ENCODE measurements around the gene KIRREL3.

Gene KIRREL3

DNA sequence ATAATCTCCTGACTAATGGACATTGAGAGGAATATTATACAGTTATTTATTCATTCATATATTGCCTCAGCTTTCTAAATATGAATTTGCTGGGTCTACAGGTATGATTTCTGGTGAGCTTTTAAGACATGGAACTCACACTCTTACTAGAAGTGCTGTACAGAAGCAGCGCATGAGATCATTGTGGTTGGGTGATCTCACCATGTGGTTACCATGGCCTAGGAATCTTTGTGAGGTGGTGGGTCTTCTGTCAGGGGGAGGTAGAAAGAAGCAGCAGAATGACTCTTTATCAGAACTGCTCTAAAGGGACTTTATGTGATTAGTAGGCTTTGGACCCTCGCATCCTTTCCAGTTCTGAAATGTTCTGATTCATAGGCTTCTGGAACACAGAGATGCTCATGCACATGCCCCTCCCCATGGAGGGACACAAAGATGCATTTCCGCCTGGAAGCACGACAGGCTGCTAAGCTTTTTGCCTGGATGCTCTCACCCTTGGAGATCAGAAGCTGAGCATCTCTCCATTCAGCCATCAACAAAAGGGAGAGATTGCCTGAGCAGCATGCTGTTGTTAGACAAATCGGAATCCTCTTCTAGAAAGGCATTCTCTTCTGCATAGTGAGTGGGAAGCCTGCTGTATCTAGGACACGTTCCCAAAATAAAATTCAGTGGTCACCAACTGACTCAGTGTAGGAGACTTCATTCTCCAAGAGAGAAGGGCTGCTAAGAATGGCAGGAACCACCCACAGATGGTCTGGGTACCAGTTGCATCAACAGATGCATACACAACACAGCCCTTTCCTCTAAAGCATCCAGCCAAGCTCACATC is 51.3 kb downstream of the KIRREL3 start:
- no peak for DNase-seq

DNA sequence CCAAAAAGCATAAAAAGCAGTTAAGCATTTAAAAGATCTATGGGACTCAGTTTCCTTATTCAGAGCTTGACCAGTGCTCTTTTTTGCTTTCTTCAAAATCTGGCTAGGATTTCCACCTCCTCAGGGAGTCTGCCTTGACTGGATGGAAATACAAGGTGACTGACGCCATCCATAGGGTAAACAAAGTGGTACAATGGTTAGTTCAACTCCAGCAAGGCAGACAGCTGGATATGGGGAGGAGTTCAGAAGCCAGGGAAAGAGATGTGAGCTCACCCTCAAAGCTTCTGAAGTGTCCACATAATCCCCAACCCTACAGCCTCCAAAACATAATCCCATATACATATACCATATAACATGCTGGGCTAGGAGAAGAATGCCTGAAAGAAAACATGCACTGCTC is 52.0 kb downstream of the KIRREL3 start:
- DNase-seq = no peak

DNA sequence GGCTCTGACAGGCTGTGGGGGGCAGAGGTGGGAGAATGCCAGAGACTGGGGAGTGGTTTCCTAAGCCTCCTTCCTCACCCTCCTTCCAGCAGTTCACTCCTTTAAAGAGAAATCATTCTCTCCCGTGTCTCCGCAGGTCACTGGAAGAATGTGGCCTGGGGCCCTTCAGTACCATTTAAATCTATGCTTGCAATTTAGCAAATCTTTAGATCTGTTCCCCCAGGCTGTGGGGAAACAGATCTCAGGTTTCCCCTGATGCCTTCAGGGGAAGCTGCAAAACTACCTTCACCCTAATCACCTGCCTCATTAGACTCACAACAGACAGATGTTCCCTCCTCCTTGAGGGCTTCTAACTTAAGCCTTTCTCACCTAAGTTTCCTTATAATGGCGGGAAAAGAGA is 55.3 kb downstream of the KIRREL3 start:
- DNase-seq = no peak

DNA sequence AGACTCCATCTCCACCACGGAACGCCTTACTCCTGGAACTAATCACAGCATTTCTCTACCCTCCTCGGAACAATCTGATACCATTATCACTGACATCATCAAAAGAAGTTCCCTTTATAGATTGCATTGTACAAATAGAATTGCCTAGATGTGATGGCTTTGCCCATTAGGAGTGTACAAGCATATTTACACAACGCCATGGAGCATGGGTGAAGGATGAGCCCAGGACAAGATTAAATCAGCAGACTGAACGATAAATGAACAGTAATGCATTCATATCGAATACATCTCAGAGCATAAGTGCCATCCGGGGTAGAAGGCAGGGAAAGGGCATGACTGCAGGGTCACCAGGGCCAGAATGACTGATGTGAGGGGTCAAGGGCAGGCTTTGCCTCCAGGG is 57.3 kb downstream of the KIRREL3 start:
- no peak for DNase-seq

DNA sequence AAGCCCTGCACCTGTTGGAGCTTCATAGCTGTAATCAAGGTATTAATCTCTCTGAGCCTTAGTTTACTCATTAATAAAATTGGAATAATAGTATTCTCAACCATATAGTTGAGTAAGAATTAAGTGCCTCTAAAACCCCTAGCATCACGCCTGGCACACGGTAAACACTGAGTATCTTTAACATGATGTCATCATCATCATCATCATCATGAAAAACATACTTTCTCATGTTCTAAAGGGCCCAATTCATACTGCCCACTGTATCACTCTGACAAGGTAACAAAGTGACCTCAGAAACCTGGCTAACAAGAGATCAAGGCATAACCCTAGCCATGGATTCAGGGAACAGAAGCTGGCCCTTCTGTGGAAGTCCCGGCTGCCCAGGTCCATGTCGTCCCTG is 58.4 kb downstream of the KIRREL3 start:
- no peak for DNase-seq

DNA sequence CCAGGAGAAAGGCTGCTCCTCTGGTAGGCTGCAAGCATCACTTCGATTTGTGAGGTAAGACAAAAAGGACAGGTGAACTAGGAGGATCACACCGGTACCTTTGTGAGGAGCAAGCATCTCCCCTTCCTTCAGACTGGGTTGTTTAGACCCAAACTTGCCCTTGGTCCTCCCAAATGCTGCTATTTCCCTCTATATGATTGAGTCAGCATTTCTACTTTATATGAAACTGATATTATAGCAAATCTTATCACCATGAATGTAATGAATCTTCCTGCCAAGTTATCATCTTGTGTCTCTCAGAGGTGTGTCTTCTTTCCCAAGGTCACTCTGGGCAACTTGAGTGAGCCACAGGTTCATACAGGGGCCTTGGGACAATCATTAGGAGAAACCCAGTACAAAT is 61.0 kb downstream of the KIRREL3 start:
- no peak for DNase-seq

DNA sequence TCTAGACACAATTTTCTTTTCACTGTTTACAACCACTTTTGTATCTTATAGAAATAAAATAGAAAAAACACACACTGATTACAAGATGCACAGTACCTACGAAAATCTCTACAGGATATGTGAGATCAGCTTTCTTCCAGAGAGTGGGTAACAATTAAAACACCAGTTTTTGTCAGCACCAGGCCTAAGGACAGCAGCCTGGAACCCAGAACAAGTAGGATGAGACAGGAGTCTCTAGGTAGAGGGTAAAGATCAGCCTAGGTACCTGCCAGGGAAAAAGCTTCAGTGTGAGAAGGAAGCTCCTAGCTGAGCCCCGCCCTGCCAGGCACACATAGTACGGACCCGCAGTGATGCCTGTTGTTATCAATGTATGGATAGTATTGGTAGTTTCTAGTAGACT is 61.9 kb downstream of the KIRREL3 start:
- no peak for DNase-seq

DNA sequence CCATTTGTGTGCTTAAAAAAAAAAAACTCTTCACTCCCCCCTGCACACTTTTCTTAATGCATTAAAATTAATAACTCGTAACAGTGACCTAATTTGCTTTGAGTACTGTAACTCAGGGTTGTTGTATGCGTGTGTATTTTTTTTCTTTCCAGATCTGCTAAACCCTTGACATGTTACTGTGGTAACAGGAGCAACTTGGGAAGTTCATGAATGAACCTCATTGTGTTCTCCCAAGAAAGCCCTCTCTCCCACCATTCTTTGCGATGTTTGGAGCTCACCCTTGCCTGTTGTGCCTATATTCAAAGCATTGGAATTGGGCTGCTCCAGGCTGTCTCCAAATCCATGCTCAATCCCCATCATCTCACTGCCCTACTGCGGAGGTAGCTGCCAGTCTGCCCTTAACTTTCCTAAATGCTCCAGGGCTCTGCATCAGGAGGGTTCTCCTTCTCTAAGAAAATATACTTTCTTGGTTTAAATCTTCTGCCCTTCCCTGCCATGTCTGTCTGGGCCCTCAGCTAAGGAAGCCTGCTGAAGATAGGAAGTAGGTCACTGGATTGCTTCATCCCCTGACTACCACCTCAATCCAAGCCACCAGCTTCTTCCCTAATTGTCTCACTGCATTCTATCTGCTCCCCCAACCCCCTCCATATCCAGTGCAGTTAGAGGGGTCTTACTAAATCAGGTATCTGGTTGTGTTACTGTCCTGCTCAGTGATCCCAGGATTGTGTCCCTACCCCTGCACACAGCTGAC is 70.3 kb downstream of the KIRREL3 start:
- no peak for DNase-seq

DNA sequence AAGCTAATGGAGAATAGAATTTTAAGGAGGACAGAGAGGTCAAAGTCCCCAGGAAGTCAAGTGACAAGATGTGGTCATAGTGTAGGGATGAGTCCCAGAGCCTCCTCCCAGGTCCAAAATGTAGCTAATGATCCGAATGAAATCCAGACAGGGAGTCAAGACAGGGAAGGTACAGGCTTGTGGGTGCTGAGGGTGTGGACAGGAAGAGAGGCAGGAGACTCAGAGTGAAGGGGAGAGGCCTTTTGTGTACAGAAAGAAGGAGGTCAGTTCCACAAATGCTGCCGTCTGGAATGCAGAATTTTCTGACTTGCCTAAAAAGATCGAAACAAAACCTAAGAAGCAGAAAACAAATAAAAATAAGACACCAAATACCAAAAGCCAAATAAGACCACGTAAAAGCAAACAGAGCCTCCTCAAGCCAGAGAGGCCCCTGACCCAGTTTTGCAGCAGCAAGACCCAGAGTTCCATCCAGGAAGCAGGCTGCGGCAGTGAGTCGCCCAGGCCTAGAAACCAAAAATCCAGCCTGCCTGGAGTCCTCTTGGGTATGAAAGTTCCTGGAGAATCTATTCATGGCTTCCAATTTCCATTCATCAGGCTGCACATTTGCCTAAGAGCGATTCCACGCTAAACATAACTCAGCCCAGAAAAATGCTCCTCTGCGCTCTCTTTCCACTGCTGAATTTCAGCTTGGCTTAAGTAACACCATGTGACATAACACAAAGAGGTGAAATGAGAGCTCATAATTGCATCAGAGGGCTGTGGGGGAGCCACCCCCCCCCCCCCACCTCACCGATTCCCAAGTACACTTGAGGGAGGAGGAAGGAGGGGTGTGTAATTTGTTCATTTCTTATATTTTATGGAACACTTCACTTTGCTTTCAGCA is 71.2 kb downstream of the KIRREL3 start:
- DNase-seq = no peak

DNA sequence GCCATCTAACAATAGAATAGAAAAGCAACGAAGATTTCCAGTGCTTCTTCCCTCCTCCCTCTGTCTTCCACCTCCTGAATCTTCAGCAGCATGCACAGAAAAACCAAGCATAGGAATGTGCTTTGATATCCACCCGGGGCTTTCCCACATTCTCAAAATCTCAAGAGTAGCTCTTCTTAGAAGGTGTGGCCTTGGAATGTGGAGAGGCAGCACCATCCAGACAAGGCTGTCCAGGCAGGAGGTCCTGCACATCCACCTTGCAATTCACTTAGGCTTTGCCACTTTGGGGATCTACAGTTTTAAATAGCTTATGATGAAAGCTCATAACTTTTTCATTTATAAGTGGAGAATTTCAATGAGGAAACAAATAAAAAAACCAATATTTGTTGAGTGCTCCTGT is 72.9 kb downstream of the KIRREL3 start:
- DNase-seq = no peak

DNA sequence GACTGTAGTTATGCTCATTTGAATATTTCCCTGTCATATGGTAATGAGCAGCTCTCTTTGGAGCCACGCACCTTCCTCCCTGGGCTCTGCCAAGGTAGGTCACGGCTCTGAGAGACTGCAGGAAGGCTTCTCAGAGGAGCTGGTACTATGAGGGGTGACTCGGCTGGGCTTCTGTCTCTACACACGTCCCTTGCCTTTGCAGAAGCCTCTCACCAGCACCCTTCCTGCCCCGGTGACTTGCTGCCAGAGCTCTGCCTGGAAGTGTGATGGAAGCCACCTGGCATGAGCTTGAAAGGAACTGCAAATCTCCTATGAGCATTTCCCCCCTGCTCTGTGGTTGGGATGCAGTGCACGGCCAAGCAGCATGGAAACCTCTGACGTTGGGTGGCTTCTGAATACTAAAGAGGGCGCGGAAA is 74.2 kb downstream of the KIRREL3 start:
- DNase-seq = no peak

DNA sequence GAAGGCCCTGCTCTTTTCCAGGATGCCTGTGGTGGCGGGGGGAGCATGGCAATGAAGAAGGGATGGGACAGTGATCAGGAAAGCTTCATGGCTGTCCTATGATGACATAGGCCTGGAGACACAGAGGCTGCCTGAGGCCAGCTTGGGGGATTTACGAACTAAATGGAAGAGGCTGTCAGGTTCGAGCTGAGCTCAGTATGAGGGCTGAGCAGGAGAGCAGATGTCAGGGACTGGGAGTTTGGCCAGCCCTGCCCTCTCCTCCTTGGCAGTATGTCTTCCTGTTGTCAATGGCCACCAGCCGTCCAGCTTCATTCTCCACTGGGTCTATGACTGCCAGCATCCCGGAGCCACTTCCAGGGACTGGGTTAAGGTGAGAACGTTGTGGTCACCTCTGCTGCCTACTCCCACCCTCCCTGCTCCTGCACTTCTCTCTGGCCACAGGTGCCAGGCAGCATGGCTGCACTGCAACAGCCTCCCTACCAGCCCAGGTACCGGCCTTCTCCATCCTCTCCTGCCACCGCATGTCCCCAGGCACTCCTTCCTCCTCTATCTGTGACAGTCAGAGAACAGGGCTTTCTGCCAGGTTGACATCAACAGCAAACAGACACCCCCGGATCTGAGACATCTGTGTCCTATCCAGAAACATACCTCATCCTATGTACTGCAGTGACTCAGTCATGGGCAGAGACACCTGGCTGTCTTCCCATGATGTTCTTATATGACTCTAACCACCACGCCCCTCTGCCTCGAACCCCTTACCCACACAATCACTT is 75.1 kb downstream of the KIRREL3 start:
- DNase-seq = no peak

DNA sequence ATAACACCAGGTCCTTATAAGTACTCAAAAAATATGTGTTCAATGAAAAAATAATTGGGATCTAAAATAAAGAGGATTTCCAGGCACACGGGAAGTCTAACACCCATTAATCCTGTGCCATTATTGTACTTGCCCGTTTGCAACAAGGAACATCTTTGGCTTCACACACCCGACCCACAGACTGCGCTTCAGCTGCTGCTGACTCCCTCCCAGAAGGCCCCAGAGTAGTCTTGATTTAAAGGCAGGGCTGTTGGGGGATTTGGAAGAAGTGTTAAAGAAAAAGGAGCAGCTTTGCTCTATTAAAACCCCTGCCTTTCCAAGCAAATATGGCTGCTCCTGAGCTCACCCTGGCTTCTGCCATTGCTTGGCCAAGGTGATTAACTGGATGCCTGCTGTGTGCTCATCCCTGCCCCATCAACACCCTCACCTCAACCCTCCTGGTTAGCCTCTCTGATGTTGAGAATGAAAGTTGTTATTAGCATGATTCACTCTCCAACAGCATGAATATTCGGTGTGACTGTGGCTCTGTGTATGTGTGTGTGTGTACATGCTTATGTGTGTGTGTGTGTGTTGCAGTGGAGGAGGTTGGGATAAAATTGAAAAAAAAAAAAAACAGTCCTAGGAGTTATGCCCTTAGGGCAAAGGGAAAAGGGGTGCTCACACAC is 76.1 kb downstream of the KIRREL3 start:
- no peak for DNase-seq

DNA sequence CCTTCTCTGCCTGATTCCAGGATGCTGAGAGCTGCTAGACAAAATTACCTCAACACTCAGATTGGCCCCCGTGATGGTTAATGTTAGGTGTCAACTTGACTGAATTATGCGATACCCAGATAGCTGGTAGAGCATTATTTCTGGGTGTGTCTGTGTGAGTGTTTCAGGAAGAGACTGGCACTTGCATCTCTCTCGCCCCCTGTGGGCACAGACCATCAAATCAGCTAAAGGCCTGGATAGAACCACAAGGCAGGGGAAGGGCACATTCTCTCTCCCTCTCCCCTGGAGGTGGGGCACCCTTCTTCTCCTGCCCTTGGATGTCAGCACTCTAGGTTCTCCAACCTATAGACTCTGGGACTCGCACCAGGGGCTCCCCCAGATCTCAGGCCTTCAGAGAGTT is 79.7 kb downstream of the KIRREL3 start:
- no peak for DNase-seq

DNA sequence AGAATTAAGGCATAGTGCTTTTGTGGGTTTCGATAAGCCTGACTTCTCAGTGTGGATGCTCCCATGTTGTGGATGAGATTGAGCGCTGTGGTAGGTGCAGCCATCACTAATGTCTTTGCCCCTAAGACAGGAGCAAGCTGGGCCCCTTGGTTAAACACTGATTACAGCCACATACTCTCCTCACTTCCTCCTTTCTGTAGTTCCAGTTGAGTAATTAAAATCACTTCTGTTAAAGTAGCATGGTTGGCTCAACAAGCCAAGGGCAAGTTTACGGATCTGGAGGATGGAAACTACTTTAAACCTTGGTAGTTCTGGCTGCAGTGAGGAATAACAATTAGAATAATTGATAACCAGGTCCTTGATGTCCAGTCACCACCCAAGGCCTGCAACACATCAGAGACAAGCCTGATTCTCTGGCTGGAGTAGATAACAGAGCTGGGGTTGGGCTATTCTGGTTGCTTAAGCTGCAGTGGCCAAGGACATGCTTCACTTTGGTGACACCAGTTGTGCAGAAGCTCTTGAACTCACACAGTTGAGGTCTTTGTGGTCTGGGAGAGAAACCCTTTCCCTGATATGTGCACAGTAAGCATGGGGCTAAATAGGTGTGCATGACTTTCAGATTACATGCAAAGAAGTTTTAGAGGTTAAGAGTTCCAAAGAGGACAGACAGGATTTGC is 81.3 kb downstream of the KIRREL3 start:
- no peak for DNase-seq

DNA sequence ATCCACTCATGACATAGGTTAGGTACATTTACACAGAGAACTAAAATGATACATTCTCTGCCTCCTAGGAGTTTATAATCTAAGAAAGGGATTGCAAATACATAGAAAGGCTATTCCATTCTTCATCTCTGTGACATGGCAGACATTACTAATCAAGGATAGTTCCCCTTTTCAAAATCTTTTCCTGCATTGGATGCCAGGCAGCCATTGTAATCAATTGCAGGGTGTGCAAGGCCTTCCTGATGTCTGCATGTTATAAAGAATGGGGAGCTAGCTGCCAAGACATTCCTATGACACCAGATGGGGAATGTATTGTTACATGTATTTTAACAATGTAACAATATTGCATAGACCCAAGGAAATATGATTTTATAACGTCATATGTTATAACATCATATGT is 82.0 kb downstream of the KIRREL3 start:
- no peak for DNase-seq

DNA sequence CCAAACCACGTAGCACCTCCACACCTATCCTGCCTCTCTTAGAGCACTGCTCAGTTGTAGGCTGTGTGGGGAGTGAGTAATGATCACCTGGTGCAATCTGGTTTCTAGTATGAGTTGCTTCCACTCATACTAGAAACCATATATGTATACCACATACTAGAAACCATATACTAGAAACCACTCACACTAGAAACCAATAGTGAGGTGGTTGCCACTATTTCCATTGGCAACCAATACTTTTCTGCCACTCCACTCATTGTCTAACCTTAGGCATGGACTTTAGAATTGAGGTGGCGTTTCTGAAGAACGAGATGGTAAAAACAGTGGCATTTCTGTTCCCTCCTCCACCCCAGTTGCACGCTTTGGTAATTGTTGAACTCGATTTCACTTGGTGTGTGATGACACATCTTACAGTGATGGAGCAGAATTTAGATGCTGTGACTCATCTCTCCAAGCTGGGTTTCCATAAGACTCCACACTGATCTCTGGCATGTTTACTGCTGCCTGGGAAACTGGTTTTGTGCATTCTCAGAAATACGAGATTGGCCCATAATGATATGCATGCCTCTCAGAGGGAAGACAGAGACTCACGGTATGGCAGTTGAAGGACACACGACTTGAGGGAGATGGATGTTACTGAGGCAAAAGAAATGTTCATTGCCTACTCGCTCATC is 82.9 kb downstream of the KIRREL3 start:
- peak in 1 of 2 donors; percentile 1 for DNase-seq

DNA sequence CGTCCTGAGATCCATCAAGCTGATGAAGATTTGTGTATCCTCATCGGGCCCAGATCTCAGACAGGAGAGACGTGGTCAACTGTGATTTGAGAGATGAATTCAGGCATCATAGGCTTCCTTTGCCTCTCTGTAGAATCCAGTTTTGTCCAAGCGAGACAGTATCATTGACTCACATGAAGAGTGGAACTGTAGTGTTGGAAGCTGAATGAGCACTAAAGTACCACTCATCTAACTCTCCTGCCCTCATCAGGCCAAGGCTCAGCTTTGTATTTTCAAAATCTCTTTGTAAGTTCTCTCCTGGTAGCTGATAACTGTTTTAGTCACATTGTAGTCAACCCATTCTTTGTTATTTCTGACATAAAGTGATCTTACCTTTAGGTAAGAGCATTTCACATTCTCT is 85.1 kb downstream of the KIRREL3 start:
- no peak for DNase-seq

DNA sequence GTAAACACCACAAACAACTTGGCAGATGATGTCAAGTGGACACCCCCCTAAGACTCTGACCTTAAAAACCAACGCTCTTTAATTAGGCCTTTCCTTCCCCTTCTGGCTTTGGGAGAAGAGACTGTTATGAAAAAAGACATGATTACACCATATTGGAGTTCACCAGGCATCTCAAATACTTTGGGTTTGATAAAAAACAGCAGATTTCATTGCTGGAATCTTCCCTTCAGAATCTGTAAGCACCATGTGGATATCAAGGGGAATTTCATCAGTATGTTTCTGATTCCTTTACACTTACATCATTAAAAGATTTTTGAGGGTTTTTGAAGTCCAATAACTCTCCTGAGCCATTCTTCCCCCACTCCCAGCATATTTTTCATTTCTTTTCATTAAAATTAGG is 85.6 kb downstream of the KIRREL3 start:
- DNase-seq = no peak

DNA sequence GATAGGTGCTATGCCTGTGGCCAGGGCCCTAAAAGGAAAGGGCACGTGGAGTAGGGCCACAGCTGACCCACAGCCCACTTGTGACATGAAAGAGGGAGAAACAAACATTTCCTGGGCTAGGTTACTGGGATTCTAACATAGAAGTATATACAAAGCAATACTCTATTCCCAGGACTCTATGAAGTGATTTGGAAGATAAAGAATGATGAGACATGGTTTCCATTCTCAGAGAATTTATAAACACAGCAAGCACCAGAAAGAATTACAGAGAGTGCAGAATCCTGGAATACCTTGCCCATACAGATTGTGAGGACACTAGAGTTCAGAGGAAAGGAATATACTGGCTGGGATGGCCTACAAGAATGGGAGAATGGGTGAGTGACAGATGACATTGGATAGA is 86.4 kb downstream of the KIRREL3 start:
- no peak for DNase-seq

DNA sequence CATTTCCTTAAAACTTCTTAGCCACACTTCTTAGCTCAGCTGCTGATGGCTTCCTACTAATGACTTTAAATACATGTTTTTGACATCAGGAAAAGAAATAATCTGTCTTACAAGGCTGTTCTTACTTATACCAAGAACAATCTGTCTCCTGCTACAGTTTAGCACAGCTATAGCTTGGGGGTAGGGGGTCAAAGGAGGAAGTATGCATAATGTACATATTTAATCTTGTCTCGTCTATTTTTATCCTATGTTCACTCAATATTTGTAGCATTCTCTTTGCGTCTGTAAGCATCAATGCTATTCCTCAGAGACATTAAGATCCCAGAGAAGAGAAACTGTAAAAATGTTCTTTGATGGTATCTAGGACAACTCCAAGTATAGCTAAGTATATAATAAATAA is 96.0 kb downstream of the KIRREL3 start:
- DNase-seq = no peak
